Lower lobe of right lung (tissue), 2 donors: ENCODE data around the gene HTR1A. TPM values are rescaled to one million over a fixed set of nuclear protein-coding genes. Genes with fewer than 3 reads are reported as not detected.

Experiments
- ATAC-seq, 2 donors: fragments of 200-7000 bp; cut with Tn5 transposase; one replicate each; pipeline ENCODE4 v1.9.1; 2020 to 2022; ENCODE audit warnings: mild to moderate bottlenecking in 2 of 2, moderate library complexity in 2 of 2
- DNase-seq: peaks from one replicate; pipeline ENCODE4 v3.0.0-alpha.2; 2020
- H3K27ac ChIP-seq: fragments of 200-600 bp; one replicate; pipeline ENCODE4 v1.8.0; 2022
- H3K27me3 ChIP-seq: fragments of 200-600 bp; one replicate; pipeline ENCODE4 v1.8.0; 2022; ENCODE audit warnings: low read depth
- H3K36me3 ChIP-seq: fragments of 200-600 bp; one replicate; pipeline ENCODE4 v1.8.0; 2022; ENCODE audit warnings: mild to moderate bottlenecking
- H3K4me1 ChIP-seq: fragments of 200-600 bp; one replicate; pipeline ENCODE4 v1.8.0; 2022
- H3K4me3 ChIP-seq: fragments of 200-600 bp; one replicate; pipeline ENCODE4 v1.8.0; 2022; ENCODE audit warnings: mild to moderate bottlenecking
- H3K9me3 ChIP-seq: fragments of 200-600 bp; one replicate; pipeline ENCODE4 v1.8.0; 2022
- intact Hi-C: fragments of 100-400 bp; cut with DNase I; formaldehyde crosslinking; loops from one replicate; pipeline ENCODE4 v1.11.0; 2022
- total RNA-seq: library from RNA; stranded (reverse); fragmentation: NEBNext Ultra II Directional; extraction: Animal tissue kit (Norgen Biotek cat#: 25700); gene quantifications from one replicate; pipeline ENCODE4 v1.2.1, GENCODE V29; 2021
- TF ChIP-seq, protein P1 (sequence below): fragments of 200-600 bp; IDR thresholded peaks from one replicate; pipeline ENCODE4 v1.8.0; 2022; ENCODE audit warnings: antibody characterized with exemption, mild to moderate bottlenecking
- donor health status: DM: no; HTN: yes; CAD: no; lungs with severe emphysema.

HTR1A gene
- total RNA-seq, 1 donor from 2014 or later: not detected

DNA sequence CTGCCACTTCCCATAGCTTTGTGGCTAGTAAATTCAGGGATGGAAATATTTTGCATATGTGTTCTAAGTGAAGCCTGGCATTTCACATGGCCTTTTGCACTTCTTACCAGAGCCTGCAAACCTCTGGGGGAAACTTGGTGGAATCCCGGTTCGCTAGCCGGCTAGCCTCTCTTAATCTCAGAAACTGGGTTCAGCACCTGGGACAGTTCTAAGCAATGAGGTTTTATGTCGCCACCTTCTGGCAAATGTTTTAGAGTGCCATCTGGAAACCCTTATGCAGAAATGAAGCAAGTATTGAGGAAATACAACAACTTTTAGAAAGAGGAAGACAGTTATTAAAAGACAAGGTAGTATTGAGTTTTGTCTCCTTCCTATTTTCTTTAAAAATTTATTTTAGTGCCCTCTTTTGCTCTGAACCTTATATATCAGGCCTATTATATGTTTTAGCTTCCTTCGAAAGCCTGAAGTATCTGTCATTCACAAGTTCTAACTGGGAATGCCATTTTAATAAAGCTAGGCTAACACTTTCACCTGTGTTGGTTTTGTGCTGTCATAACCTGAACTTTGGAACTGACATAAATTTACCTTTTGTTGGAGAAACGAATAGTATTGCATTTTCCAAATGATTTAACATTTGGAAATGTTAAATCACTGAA, 963 bp upstream of the HTR1A start:
- Histone ChIP-seq H3K4me3 (no peak overlapping the region), H3K27me3 (peaks cover 43% of the 10 kb centered on the region), H3K27ac (no peak overlapping the region), H3K9me3 (no peaks in the 10 kb centered on the region), H3K36me3 (no peaks in the 10 kb centered on the region), H3K4me1 (no peaks in the 10 kb centered on the region)
- ATAC-seq (peak; percentile 43 to 67), DNase-seq (no peak)
- intact Hi-C loops: no loop called here
- TF ChIP-seq, protein P1, sequence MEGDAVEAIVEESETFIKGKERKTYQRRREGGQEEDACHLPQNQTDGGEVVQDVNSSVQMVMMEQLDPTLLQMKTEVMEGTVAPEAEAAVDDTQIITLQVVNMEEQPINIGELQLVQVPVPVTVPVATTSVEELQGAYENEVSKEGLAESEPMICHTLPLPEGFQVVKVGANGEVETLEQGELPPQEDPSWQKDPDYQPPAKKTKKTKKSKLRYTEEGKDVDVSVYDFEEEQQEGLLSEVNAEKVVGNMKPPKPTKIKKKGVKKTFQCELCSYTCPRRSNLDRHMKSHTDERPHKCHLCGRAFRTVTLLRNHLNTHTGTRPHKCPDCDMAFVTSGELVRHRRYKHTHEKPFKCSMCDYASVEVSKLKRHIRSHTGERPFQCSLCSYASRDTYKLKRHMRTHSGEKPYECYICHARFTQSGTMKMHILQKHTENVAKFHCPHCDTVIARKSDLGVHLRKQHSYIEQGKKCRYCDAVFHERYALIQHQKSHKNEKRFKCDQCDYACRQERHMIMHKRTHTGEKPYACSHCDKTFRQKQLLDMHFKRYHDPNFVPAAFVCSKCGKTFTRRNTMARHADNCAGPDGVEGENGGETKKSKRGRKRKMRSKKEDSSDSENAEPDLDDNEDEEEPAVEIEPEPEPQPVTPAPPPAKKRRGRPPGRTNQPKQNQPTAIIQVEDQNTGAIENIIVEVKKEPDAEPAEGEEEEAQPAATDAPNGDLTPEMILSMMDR: peak; percentile 45

DNA sequence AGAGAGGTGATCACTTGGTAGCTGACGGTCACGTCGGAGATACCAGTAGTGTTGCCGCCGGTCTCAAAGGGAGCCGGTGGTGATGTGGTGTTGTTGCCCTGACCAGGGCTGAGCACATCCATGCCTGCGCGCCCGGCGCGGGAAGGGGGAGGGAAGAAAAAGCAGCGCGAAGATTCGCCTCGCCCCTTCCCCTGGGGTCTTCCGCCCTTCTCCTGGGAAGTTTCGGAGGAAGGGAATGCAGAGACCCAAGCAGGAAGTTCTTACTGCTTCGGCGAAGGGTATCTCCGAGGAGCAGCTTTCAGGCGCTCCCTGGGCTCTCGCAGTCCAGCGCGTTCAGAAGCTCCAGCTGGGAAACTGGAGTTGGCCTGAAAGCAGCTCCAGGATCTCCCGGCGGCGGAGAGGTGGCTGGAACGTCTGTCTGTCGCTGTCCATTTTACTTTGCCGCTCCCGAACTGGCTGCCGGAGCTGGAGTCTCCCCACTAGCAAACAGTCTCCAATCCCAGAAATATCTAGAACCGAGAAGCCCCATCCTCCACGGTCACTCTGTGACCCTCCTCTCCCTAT, 565 bp downstream of the HTR1A start:
- no peaks in the 10 kb centered on the region for H3K4me1 ChIP-seq
- peak in 1 of 2 donors; percentile 15 for ATAC-seq
- peaks cover 43% of the 10 kb centered on the region for H3K27me3 ChIP-seq
- TF ChIP-seq, protein P1: no peak
- no peaks in the 10 kb centered on the region for H3K36me3 ChIP-seq
- DNase-seq: no peak
- H3K9me3 ChIP-seq: no peaks in the 10 kb centered on the region
- no peak overlapping the region for H3K4me3 ChIP-seq
- H3K27ac ChIP-seq: no peak overlapping the region
- intact Hi-C loops: no loop called here

DNA sequence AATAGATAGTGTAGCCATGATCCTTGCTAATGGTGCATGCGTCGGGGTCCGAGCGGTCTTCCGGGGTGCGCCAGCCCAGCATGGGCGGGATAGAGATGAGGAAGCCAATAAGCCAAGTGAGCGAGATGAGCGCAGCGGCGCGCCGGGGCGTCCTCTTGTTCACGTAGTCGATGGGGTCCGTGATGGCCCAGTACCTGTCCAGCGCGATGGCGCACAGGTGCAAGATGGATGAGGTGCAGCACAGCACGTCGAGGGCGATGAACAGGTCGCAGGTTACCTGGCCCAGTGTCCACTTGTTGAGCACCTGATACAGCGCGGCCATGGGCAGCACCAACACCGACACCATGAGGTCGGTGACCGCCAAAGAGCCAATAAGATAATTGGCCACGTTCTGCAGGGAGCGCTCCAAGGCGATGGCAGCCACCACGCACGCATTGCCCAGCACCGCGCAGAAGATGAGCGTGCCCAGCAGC, 1.1 kb downstream of the HTR1A start:
- no peak overlapping the region for H3K4me3 ChIP-seq
- H3K36me3 ChIP-seq: no peaks in the 10 kb centered on the region
- intact Hi-C loops: no loop called here
- peaks cover 43% of the 10 kb centered on the region for H3K27me3 ChIP-seq
- ATAC-seq (peak in 1 of 2 donors; percentile 37), DNase-seq (peak; percentile 44)
- no peaks in the 10 kb centered on the region for H3K4me1 ChIP-seq
- TF ChIP-seq, protein P1: no peak
- H3K9me3 ChIP-seq: no peaks in the 10 kb centered on the region
- H3K27ac ChIP-seq: no peak overlapping the region

DNA sequence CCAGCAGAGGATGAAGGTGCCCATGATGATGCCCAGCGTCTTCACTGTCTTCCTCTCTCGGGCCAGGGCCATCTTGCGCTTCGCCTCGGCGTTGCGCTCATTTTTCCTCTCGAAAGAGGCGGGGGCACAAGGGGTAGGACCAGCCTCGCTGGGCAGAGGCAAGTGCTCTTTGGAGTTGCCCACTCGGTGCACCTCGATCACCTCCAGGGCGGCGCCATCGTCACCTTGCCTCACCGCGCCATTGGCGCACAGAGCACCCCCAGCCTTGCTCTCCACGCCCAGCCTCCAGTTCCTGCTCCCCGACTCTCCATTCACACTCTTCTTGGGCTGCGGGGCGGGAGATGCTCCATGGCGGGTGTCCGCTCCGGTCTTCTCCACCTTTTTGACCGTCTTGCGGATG, 1.6 kb downstream of the HTR1A start:
- no peak for ATAC-seq
- Histone ChIP-seq H3K27me3 (peaks cover 43% of the 10 kb centered on the region), H3K27ac (no peak overlapping the region), H3K4me3 (no peak overlapping the region), H3K4me1 (no peaks in the 10 kb centered on the region), H3K9me3 (no peaks in the 10 kb centered on the region), H3K36me3 (no peaks in the 10 kb centered on the region)
- TF ChIP-seq, protein P1: no peak
- DNase-seq: no peak
- intact Hi-C loops: no loop called here

DNA sequence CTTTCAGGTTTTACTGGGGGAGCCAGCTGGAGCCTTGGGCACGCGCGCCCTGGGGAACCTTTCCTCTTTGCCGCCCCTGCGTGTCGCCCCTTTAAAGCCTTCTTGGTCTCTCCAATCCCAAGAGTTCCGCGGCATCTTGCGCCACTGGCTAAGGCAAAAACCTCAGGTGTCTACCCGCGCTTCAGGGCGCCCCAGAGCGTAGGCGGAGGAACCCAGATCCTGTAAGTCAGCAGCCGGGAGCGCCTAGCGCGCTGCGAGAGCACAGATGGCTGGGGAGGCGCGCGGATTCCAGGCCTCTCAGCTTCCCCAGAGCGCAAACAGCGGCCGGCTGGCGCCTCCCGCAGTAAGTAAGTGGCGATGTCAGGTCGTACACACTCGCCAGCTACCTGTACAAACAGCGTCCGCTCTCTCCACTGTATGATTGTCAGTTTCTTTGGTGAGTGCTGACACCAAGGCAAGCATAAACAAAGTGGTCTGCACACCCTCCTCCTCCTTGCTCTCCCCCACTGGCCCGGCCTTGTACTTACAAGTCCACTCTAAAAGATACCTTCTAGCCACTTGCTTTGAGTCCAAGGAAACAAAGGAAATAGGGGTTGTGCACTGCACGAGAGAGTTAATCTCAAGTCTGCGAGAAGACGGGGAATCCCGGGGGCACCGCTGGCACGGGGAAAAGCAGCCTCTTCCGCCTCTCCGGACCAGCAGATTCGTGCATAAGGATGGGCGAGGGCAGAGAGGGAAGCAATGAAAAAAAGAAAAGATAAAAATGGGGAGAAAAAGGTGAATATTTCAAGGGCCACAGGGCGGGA, 2.9 kb downstream of the HTR1A start:
- H3K36me3 ChIP-seq: no peaks in the 10 kb centered on the region
- TF ChIP-seq, protein P1: no peak
- DNase-seq (peak; percentile 41), ATAC-seq (peak; percentile 36 to 42)
- no peaks in the 10 kb centered on the region for H3K9me3 ChIP-seq
- no peak overlapping the region for H3K4me3 ChIP-seq
- H3K27ac ChIP-seq: no peak overlapping the region
- no peaks in the 10 kb centered on the region for H3K4me1 ChIP-seq
- intact Hi-C loops: no loop called here
- H3K27me3 ChIP-seq: peaks cover 43% of the 10 kb centered on the region
